GM18511 (cell line): Measurements from ENCODE around the gene PROC.
"Not testable (repeated sequence)": the region's sequence is repeated elsewhere in the genome, so short reads cannot be mapped to it uniquely, and the experiment has no call there.

Experiments
- ATAC-seq: cut with Tn5 transposase; IDR thresholded peaks from one replicate; pipeline ENCODE4 v1.9.1; 2021; ENCODE audit warnings: mild to moderate bottlenecking, moderate library complexity; ENCODE audit not compliant: unreplicated experiment

PROC gene

GRCh38 chr2:127425540-127426490 is 7.6 kb downstream of the PROC start:
- no peak for ATAC-seq

- no peak for ATAC-seq
These were observed 8.5 kb downstream of the PROC start for GRCh38 chr2:127426501-127427354.

GRCh38 chr2:127427376-127428056 is 9.3 kb downstream of the PROC start:
- no peak for ATAC-seq

- no peak for ATAC-seq
These were observed 10.0 kb downstream of the PROC start for GRCh38 chr2:127428057-127428814.

- no peak for ATAC-seq
These were observed 10.5 kb downstream of the PROC start for GRCh38 chr2:127428815-127429109.

GRCh38 chr2:127429291-127429690 is 11.1 kb downstream of the PROC start:
- no peak for ATAC-seq

GRCh38 chr2:127429844-127430425 is 11.7 kb downstream of the PROC start:
- ATAC-seq = no peak

- ATAC-seq = no peak
These were observed 13.3 kb downstream of the PROC start for GRCh38 chr2:127431408-127432023.

GRCh38 chr2:127434515-127434914 is 16.3 kb downstream of the PROC start:
- ATAC-seq = no peak

- ATAC-seq = no peak
These were observed 18.8 kb downstream of the PROC start for GRCh38 chr2:127437056-127437455.

GRCh38 chr2:127437781-127438726 is 19.8 kb downstream of the PROC start:
- ATAC-seq = no peak

- no peak for ATAC-seq
These were observed 21.1 kb downstream of the PROC start for GRCh38 chr2:127439343-127439742.

- ATAC-seq = no peak
These were observed 30.3 kb downstream of the PROC start for GRCh38 chr2:127448526-127448925.

- ATAC-seq = no peak
These were observed 31.2 kb downstream of the PROC start for GRCh38 chr2:127449414-127449813.

GRCh38 chr2:127449898-127450297 is 31.7 kb downstream of the PROC start:
- no peak for ATAC-seq

- ATAC-seq = no peak
These were observed 33.8 kb downstream of the PROC start for GRCh38 chr2:127451981-127452380.

GRCh38 chr2:127452423-127452822 is 34.2 kb downstream of the PROC start:
- ATAC-seq = not testable (repeated sequence)

GRCh38 chr2:127453013-127453391 is 34.8 kb downstream of the PROC start:
- no peak for ATAC-seq
